NCI-H2081 (cell line): ENCODE results near the gene INTS12.
A peak's percentile ranks its signal among the peaks of the same experiment; 100 is the strongest.

Experiments used
- DNase-seq, 2 experiments: peaks; one replicate each; lab custom pipeline; 2025; lab: John Stamatoyannopoulos, UW

INTS12 gene

DNA sequence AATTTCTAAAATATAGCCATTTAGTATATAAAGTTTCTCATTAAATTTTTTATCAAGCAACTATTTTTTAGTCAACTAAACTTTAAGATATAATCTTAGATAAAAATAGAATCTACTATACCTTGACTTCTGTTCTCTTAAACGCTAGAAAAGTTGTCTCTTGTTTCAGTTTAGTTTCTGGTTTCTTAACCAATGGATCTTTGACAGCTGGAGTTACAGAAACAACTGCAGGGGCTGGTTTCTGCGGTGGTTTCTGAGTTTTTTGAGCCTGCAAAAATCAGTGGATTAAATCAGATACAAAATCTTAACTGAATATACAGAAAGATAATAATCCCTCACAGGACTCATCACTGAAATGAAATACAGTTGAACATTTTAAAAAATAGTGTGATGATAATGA, 21.9 kb downstream of the INTS12 start:
- DNase-seq: no peak

GRCh38 chr4:105683038-105683437, 25.5 kb downstream of the INTS12 start:
- no peak for DNase-seq

GRCh38 chr4:105679186-105679585, 29.3 kb downstream of the INTS12 start:
- DNase-seq: peak in 1 of 2 experiments; percentile 24

- DNase-seq: no peak
Observed at GRCh38 chr4:105677709-105678108, 30.8 kb downstream of the INTS12 start.

- DNase-seq: no peak
Observed at GRCh38 chr4:105674011-105674410, 34.5 kb downstream of the INTS12 start.

GRCh38 chr4:105671301-105671700, 37.2 kb downstream of the INTS12 start:
- DNase-seq: no peak

- no peak for DNase-seq
Observed at GRCh38 chr4:105670684-105671083, 37.8 kb downstream of the INTS12 start.

- DNase-seq: peak; percentile 10 to 35
Observed at GRCh38 chr4:105666693-105667092, 41.8 kb downstream of the INTS12 start.

- no peak for DNase-seq
Observed at GRCh38 chr4:105662935-105663675, 45.4 kb downstream of the INTS12 start.

GRCh38 chr4:105661028-105661427, 47.5 kb downstream of the INTS12 start:
- DNase-seq: no peak

- DNase-seq: no peak
Observed at GRCh38 chr4:105659190-105659589, 49.3 kb downstream of the INTS12 start.

DNA sequence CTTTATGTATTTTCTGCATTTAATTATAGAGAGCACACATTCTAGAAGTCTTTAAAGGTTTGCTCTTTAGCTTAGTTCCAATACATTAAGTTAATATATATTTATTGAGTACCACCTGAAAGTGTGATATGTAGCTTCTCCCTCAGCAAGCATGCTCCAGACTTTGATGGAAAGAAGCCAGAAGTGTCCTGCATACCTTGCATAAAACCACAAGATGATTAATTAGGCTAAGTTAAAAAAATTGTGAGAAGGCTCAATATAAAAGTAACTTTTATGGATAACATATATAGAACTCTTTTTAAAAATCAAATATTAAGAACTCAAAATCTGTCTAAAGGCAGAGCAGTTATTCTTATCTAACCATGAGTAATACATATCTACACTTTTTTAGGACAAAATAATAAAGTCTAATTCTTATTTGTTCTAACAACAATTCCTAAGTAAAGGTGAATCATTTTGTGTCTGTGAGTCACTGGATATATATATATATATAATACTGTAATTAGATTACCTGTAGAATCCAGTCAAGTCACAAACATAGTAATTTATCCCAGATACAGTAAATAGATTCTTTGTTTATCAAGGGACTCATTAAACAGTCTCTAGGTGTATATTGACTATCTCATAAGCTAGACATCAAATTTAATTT, 51.2 kb downstream of the INTS12 start:
- DNase-seq: peak in 1 of 2 experiments; percentile 4

DNA sequence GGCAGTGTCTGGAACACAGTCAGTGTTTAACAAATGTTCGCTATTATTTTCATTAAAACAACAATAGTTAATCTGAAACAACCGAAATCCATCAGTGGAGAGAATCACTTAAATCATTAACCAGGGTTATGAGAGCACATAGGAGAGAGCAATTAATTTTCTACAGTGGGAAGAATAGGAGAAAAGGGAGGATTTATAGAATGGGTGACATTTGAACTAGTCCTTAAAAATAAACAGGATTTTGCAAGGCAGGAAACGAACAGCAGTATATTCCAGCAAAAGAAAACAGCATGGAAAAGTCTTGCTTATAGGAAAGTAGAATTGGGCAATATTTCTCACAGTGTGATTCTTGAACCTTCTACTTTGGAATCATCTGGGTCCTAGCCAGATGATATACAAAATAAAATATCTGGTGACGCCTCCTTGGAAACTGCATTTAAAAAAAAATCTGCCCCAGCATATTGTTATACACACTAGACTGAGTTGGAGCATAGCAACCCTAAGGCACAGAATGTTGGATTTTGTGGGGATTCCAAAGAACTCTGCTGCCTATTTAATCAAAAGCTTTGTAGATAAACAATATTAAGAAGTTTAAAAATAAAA, 56.1 kb downstream of the INTS12 start:
- no peak for DNase-seq

DNA sequence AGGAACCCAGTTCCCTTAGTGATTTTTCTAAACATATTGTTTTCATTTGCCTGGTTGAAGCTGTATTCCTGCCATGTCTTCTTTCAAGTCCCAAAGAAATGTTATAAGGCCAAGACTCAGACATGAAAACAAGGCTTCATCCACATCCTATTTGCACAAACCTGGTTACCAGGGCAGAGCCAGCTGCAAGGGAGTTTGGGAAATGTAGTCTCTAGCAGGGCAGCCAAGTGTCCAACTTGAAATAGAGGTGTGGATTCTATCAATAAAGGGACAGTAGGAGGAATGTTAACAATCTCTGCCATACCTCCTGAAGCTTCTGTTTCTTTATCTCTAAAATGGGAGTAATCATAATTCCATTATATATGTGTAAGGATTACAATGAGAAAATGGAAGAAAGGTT, 56.6 kb downstream of the INTS12 start:
- DNase-seq: no peak

DNA sequence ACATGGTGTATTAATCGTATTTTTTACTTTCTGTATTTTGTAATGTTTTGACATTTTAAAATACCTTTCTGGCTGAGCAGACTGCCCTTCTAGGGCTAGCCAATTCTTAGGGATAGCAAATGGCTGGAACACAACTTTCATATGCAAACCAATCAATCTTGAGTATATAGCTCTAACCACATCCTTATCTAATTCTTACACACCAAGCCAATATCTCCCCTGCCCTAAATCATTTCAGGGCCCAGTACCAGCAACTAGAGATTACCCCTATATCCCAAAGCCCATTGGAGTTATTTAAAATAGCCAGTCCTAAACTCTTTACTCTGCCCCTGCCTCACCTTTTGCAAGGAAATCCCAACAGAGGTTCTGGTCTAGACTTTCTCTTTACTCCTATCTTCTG, 58.3 kb downstream of the INTS12 start:
- no peak for DNase-seq

- no peak for DNase-seq
Observed at GRCh38 chr4:105645440-105645839, 63.0 kb downstream of the INTS12 start.

GRCh38 chr4:105644257-105644656, 64.2 kb downstream of the INTS12 start:
- DNase-seq: no peak

DNA sequence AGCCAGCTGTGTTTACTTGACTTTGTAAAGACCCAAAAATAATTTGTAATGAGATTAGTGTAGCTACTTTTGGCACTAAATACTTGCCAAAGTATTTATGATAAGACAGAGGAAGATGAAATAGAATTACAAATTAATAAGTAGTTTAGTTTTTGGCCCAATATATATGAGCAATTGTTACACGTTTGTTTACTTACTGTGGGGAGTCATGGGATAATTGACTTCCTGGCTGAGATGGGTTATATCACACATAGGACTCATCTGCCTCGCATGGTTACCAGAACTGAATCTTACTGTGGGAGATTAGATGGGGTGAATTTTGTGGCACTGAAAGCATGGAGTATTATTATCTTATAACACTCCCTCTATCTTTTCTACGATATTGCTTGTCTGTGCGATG, 66.6 kb downstream of the INTS12 start:
- DNase-seq: peak in 1 of 2 experiments; percentile 43

- peak; percentile 9 to 40 for DNase-seq
Observed at GRCh38 chr4:105637408-105638176, 70.9 kb downstream of the INTS12 start.

- DNase-seq: no peak
Observed at GRCh38 chr4:105634402-105635080, 73.9 kb downstream of the INTS12 start.

DNA sequence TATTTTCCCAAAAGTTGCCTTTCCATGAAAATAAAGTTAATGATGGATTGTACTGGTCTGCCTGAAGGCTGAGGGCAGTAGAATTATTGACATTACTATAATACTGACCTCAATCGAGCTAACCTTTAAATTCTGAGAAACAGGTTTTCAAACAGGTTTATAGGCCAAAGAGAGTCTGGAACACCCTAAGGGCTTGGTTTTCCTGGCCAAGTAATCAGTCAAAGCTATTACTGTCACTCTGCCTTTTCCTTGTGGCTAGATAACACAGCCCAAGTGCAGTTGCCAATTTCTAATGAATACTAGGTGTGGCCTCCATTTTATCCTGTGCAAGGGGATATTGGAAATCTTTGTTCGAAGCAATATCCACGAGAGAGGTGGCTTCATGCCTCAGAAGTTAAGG, 75.2 kb downstream of the INTS12 start:
- DNase-seq: no peak
